NB4 (cell line): Measurements from ENCODE around the gene MPDZ.

ENCODE experiments used
- DNase-seq: peaks from one replicate; pipeline ENCODE4 v3.0.0; 2010; ENCODE audit warnings: low read depth
- H3K4me3 ChIP-seq: one replicate; pipeline ENCODE4 v1.5.1; 2011; ENCODE audit warnings: mild to moderate bottlenecking, low read depth, low read length, moderate library complexity
- MYC ChIP-seq: IDR thresholded peaks from 2 replicates; pipeline ENCODE4 v1.6.1; 2011; ENCODE audit warnings: low read depth, low read length
- POLR2A ChIP-seq: IDR thresholded peaks from 2 replicates; pipeline ENCODE4 v1.6.1; 2011; ENCODE audit warnings: mild to moderate bottlenecking; ENCODE audit not compliant: insufficient read length; ENCODE audit errors: extremely low read depth
- TF ChIP-seq, protein P1 (sequence below): IDR thresholded peaks from 2 replicates; pipeline ENCODE4 v1.6.1; 2011; ENCODE audit warnings: low read depth, low read length
- TF ChIP-seq, protein P2 (sequence below): IDR thresholded peaks from one replicate; pipeline ENCODE4 v1.5.1; 2012; ENCODE audit warnings: low read depth, low read length

MPDZ gene

DNA sequence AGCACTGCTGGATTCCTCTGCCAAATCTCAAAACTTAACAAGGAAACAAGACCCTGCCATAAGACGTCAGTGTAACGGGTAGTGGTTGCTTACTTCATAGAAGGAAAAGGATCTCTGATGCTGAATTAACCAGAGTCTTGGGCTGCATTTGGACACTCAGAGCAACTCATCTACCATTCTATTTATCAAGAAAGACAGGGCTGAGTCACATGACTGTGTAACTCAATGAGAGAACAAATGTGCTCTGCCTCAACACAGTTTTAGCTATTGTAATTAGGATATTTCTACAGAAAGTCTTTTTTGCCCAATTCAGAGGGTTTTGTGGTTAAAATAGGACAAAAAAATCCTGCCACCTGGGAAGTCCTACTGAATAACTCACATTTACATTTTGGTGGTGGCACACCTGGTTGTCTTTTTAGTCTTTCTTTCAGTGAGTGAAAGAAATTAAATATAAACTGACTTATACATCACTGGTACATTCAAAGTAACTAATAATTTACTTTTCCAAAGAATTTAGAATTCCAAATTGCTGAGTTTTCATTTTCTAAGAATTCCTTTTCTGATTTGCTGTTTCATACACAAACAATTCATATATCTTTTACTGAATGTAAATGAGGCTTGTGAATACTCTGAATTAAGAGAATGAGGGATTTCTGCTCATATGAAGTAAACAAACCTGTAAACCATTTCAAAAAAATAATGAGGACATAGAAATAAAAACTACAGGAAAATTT is 104.4 kb downstream of the MPDZ start:
- TF ChIP-seq, protein P1, sequence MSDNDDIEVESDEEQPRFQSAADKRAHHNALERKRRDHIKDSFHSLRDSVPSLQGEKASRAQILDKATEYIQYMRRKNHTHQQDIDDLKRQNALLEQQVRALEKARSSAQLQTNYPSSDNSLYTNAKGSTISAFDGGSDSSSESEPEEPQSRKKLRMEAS, result no peak
- TF ChIP-seq, protein P2, sequence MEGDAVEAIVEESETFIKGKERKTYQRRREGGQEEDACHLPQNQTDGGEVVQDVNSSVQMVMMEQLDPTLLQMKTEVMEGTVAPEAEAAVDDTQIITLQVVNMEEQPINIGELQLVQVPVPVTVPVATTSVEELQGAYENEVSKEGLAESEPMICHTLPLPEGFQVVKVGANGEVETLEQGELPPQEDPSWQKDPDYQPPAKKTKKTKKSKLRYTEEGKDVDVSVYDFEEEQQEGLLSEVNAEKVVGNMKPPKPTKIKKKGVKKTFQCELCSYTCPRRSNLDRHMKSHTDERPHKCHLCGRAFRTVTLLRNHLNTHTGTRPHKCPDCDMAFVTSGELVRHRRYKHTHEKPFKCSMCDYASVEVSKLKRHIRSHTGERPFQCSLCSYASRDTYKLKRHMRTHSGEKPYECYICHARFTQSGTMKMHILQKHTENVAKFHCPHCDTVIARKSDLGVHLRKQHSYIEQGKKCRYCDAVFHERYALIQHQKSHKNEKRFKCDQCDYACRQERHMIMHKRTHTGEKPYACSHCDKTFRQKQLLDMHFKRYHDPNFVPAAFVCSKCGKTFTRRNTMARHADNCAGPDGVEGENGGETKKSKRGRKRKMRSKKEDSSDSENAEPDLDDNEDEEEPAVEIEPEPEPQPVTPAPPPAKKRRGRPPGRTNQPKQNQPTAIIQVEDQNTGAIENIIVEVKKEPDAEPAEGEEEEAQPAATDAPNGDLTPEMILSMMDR, result no peak
- TF ChIP-seq MYC, result no peak
- H3K4me3 ChIP-seq, result no peak overlapping the region
- DNase-seq, result no peak

DNA sequence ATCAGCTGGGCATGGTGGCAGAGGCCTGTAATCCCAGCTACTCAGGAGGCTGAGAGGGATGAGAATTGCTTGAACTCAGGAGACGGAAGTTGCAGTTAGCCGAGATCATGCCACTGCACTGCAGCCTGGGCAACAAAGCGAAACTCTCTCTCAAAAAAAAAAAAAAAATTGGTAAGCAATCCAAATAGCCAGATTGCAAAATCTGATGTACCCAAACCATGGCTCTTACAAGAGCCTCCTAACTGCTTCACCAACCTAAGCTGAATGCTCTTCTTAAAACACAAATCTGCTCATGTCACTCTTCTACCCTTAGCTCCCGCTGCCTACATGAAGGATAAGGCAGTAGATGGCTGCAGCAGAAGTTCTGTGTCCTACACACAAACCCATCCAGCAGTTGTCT is 105.9 kb downstream of the MPDZ start:
- TF ChIP-seq POLR2A (no peak), MYC (no peak)
- TF ChIP-seq, protein P1, result no peak
- TF ChIP-seq, protein P2, result no peak
- H3K4me3 ChIP-seq, result no peak overlapping the region
- no peak for DNase-seq

DNA sequence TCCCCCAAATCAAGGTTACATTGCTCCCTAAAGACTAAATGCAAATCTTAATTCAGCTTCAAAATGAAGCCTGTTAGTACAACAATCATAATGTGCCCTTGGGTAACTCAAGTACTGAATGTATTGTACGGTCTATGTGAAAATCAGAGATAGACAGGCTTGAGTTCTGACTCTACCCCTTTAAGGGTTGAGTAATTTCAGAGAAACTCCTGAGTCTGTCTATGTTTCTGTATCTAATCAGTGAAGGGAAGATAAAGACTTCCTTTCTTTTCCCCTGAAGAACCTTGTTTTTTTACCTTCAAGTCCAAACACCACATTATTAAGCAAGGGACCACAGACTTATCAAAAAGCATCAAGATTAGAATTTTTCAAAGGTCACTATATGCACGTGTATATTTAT is 108.2 kb downstream of the MPDZ start:
- TF ChIP-seq MYC (no peak), POLR2A (no peak)
- TF ChIP-seq, protein P2, result no peak
- TF ChIP-seq, protein P1, result no peak
- no peak overlapping the region for H3K4me3 ChIP-seq
- DNase-seq, result no peak

DNA sequence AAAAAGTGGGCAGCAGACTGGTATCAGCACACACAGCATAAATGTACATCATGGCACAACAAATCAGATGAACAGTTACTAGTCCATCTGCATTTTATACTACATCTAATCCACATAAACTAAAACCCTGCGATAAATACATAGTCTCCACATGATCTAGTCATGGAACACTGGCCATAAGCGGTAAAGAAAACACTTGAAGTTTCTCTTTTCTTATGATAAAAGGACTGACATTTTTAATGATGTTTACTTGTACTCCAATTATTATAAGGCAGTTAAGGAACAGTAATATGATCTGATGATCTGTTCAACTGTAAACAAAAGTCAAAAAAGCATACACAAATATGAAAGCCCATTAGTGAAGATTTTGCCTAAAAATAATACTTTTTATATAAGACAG is 112.5 kb downstream of the MPDZ start:
- no peak for DNase-seq
- no peak for TF ChIP-seq MYC
- no peak for TF ChIP-seq POLR2A
- TF ChIP-seq, protein P2, result no peak
- TF ChIP-seq, protein P1, result no peak
- no peak overlapping the region for H3K4me3 ChIP-seq

DNA sequence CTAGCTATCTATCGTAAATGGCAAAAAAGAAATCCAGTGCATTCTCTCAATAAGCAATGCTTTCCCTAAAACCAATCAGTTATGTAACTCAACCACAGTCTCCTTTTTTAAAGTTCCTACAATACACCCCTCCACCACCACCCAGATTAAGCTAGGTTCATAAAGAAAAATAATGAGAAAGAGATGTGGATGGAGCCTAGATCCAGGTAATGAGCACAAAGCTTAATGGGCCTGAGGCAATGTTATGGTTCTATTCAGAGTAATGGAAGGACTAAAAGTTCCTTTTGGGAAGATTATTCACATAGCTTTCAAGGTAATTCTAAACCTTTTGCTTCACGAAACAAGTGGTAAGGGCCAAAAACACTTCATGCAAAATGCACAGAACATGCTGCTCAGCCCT is 113.5 kb downstream of the MPDZ start:
- TF ChIP-seq MYC (no peak), POLR2A (no peak)
- TF ChIP-seq, protein P1, result no peak
- TF ChIP-seq, protein P2, result no peak
- DNase-seq, result no peak
- no peak overlapping the region for H3K4me3 ChIP-seq
